HG03342 (cell line): ENCODE measurements around the gene OR5I1.
A peak's percentile ranks its signal among the peaks of the same experiment; 100 is the strongest.
"Not testable (repeated sequence)": the region's sequence is repeated elsewhere in the genome, so short reads cannot be mapped to it uniquely, and the experiment has no call there.

Source experiments
- ATAC-seq: cut with Tn5 transposase; IDR thresholded peaks from one replicate; pipeline ENCODE4 v1.9.1; 2021; ENCODE audit warnings: mild to moderate bottlenecking, moderate library complexity; ENCODE audit not compliant: unreplicated experiment

OR5I1 gene

DNA sequence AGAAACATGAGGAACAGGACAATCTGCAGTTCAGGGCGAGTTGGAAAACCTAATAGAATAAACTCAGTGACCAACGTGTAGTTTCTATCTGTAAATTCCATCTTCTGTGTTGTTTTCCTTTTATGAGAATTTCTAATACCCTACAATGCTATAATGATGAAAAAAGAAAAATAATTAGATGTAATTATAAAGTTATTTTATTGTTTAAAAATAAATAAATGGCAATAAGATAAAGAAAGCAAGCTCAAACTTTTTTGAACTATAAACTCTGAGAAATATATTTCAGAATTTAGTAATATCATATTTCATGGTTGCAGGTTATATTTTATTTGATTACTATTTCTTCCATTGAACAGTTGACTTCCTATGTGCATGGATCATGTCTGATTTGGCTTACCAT is at the start of gene OR5I1:
Gene OR5I1 (minus strand): TSS at position 101 of the 400 bp plus-strand sequence. CDS start 0 bp downstream, at position 101.
- ATAC-seq: no peak

DNA sequence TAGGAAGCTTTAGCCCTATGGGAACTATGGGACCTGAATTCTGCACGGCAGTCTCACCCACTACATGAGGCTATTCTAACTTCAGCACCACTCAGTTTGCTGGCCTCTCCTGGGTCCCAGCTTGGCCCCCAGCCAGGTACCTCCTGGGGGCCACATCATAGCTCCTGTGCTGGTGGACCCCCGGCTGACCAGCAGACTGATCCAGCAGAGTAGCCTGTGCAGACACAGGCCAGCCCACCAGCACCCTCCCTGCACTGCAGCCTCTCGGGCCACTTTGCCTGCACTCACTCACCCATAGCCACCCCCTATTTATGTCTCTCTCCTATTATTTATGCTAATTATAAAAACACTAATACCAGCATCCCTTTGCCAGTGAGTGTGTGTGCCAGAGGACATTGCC is 34.7 kb upstream of the OR5I1 start:
- no peak for ATAC-seq

DNA sequence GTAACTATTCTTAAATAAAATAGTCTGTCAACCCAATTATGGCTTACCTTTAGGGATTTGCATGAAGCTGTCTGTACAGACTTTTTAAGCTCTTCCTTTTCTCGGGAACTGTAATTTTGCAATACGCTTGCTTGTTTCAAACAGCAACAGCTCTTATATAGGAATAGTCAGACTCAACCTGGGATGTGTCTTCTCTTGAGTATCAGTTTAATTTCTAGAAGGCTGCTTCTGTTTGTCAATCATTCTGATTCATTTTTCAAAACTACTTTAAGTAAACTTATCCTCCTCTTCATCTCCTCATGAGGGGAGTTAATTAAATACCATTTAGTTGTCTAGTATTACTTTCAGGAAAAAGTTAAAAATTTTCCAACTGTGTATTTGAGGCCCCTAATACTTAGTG is 33.6 kb upstream of the OR5I1 start, which contains the start of gene OR10AG1:
Gene OR10AG1 (minus strand): TSS at position 101 of the 400 bp plus-strand sequence. CDS start 38 bp downstream, at position 63.
- no peak for ATAC-seq

DNA sequence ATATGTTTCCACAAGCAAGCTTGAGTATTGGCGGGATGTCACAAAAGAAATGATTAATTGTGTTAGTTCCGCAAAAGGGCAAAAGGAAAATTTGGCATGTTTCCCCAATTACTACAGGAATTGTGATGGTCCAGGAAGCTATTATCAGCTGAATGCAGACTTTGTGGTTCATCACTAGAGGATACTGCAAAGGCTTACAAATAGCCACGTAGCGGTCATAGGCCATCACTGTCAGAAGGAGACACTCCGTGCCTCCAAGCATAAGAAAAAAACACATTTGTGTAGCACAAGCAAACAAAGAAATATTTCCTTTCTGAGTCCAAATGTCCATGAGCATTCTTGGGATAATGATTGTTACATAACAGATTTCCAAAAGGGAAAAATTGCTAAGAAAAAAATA is 31.7 kb upstream of the OR5I1 start:
- ATAC-seq: no peak

DNA sequence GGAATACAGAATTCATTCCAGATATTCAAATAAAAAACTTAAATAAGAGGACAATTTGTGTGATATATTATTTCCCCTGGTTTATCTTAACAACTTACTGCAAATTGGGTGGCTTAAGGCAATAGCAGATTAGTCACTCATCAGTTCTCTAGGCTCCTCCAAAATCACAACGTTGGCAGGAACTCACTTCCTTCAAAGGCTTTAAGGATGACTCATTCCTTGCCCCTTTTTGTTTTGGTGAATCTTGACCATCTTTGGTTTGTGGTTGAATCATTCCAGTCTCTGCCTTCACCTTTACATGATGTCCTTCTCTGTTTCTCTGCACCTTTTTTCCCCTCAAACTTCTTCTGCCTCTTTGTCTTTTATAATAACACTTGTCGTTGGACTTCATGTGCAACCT is 30.2 kb upstream of the OR5I1 start:
- ATAC-seq: no peak

DNA sequence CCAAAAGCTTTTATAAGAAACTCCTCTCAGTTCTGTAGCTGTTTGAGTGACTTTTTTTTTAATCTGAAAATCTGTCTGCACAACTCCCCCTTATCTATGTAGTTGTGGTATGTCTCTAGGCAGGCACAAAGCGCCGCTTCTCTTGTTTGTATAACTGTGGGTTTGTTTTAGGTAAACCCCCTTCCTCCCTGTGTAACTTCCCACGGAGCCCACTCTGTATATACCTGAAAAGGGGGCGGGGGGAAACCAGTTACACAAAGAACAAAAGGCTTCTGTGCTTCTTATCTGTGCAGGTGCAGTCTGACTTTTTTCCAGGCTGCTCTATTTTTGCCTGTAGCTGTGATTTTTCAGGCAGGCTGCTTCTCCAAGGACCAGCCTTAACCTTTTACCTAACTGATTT is 20.3 kb upstream of the OR5I1 start:
- ATAC-seq: no peak

DNA sequence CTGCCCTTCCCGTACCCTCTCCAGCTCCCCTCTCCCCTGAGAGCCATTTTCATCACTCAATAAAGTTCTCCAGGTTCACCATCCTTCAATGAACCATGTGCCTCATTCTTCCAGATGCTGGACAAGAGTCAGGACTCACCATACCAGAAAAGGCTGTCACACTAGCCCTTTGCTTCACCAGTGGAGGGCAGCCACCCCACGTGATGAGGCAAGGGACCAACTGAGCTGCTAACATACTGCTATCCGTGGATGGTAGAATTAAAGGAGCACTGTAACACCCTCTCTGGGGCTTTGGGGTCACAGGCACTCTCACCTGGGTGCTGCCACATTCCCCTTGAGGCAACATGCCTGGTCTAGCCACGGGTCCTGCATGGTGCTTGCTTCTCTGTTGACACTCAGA is 13.1 kb upstream of the OR5I1 start:
- no peak for ATAC-seq

DNA sequence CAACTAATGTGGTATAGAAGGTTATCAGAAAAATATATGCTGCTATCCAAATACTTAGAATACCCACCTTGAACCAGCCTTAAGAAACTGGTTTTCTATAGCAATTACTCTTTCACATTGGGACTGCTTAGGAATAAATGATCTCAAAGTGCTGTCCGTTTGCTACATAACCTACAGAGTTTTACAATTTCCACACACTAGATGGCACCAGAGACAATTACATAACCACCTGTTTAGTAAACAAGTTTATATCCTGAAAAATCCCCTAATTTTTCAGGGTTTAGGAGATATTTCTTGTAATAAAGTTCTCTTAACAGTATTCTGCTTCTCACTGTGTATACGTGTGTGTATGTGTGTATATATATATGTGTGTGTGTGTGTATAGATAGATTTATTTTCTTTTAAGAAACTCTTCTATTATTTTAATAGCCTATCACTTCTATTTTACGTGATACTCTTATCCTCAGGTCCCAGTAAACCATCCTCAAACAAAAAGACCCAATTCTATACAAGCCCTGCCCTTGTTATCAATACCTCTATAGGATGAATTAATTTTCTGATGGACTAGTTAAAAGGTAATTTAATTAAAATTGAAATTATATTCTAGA is 6.7 kb upstream of the OR5I1 start:
- ATAC-seq: peak; percentile 56

DNA sequence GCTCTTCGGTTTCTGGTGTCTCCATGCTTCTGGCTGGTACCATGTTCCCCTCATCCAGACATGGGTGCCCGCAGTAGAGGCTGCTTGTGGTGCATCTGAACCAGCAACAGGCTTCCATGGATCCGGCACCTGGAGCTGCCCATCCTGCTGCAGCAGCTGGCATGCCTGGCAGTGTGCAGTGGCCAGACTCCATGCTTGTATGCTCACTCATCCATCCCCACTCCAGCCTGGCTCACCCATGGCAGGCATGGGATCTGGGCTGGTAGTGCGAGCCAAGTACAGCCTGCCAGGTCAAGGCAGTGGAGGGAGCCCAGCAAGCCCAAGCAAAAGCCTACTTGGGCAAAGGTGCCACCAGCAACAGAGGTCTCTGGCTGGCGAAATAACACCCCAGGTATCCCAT is 15.7 kb downstream of the OR5I1 start:
- no peak for ATAC-seq

DNA sequence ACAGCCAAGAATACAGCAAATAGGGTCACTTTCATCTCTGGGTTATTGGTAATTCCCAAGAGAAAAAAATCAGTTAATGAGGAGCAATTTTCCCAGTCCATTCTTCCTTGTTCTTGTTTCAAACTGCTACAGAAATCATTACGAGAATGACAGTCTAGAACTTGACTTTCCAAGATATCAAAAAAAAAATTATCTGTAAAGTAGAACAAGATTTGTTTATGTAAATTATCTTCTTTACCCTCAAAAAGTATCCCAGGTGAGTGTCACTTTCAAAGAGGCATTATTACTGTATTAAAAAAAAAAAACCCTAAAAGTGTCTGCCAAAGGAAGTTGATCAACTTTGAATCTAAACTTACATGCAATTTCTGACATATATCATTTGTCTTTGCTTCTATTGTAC is 21.7 kb downstream of the OR5I1 start, which contains the start of gene OR5W2:
Gene OR5W2 (minus strand): TSS at position 101 of the 400 bp plus-strand sequence. CDS start 0 bp downstream, at position 101.
- no peak for ATAC-seq

DNA sequence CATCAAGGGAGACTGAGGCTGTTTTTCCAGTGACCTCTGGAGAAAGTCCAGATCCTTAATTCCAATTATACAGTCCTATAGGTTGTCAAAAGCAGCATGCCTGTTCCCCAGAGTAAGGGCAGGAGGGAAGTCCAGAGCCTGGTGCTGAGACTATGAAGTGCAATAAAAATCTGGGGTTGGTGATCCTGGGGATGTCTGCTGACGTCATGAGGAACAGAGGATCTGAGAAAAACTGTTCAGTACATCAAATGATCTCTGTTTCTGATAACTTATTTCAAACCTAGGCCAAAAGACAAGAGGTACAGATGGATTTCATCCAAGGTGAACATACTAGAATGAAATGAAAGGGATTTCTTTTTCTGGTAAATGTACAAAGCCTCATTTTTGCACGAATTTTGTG is 33.9 kb downstream of the OR5I1 start:
- ATAC-seq: no peak

DNA sequence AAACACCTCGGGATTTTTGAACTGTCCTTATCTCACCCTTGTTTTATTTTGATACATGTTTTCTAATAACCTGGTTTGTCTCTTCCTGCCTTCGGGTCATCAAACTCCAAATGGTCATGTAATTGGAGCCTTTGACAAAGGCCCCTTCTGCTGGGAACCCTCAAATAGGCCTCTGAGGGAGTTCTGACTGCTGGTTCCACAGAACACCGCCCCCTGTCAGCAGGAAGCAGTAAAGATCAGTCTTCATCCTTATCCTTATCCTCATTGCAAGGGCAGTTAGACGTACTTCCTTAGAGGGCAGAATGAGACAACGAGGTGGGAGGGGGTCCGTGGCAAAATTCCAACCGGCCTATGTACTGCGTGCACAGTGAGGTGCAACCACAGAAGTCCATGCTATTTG is 41.0 kb downstream of the OR5I1 start:
- ATAC-seq: no peak

DNA sequence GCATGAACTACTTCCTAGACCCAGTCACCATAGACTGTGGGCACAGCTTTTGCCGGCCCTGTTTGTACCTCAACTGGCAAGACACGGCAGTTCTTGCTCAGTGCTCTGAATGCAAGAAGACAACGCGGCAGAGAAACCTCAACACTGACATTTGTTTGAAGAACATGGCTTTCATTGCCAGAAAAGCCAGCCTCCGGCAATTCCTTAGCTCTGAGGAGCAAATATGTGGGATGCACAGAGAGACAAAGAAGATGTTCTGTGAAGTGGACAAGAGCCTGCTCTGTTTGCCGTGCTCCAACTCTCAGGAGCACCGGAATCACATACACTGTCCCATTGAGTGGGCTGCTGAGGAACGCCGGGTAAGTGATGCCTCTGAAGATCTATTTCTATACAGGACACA is 50.7 kb downstream of the OR5I1 start:
- ATAC-seq: not testable (repeated sequence)
